ENCODE results near the gene KAT2B. TPM values are rescaled to one million over a fixed set of nuclear protein-coding genes. Genes with fewer than 3 reads are reported as not detected.

Gene KAT2B
- total RNA-seq, 1 experiment from 2014 or later: 9.8 TPM

- CTCF ChIA-PET: no interaction called here
- no peaks in the 10 kb centered on the region for H3K27me3 ChIP-seq (replicated peaks; ENCODE audit: control insufficient read depth, insufficient read depth, low read length)
- no peak for TF ChIP-seq CTCF (IDR thresholded peaks at IDR 0.05; ENCODE audit: insufficient read depth in 1 of 2, low read depth in 1 of 2, low read length in 1 of 2, severe bottlenecking in 1 of 2, unreplicated experiment in 1 of 2)
- H3K4me3 Mint-ChIP-seq (ENCODE audit: unreplicated experiment): no peak overlapping the region
- H3K27ac Mint-ChIP-seq (ENCODE audit: unreplicated experiment): no peak overlapping the region
- H3K4me3 ChIP-seq (ENCODE audit: low read depth, low read length): no peak overlapping the region
- BruUV-seq (replicated peaks): no TSS peak
- no peaks in the 10 kb centered on the region for H3K9me3 ChIP-seq
- no peaks in the 10 kb centered on the region for H3K36me3 ChIP-seq (ENCODE audit: control insufficient read depth, insufficient read depth, low read length)
- H3K4me1 Mint-ChIP-seq (ENCODE audit: low read depth, unreplicated experiment): no peaks in the 10 kb centered on the region
- intact Hi-C loops (cut with micrococcal nuclease; ENCODE audit: unreplicated experiment): no loop called here
- DNase-seq: no peak
- H3K36me3 Mint-ChIP-seq (ENCODE audit: insufficient read depth, unreplicated experiment): no peaks in the 10 kb centered on the region
- no peaks in the 10 kb centered on the region for H3K27me3 Mint-ChIP-seq (ENCODE audit: insufficient read depth, unreplicated experiment)
- no peaks in the 10 kb centered on the region for H3K9me3 Mint-ChIP-seq (ENCODE audit: unreplicated experiment)
- POLR2A ChIA-PET: no interaction called here
- no peaks in the 10 kb centered on the region for H3K4me1 ChIP-seq
Measured at GRCh38 chr3:20083953-20084352, 43.7 kb downstream of the KAT2B start.

GRCh38 chr3:20091331-20092047 is 51.2 kb downstream of the KAT2B start:
- Mint-ChIP-seq H3K4me3 (ENCODE audit: unreplicated experiment) (no peak overlapping the region), H3K27me3 (ENCODE audit: insufficient read depth, unreplicated experiment) (no peaks in the 10 kb centered on the region), H3K9me3 (ENCODE audit: unreplicated experiment) (no peaks in the 10 kb centered on the region), H3K4me1 (ENCODE audit: low read depth, unreplicated experiment) (peaks cover 8% of the 10 kb centered on the region), H3K36me3 (ENCODE audit: insufficient read depth, unreplicated experiment) (no peaks in the 10 kb centered on the region), H3K27ac (ENCODE audit: unreplicated experiment) (no peak overlapping the region)
- no peak for DNase-seq
- H3K27me3 ChIP-seq (replicated peaks; ENCODE audit: control insufficient read depth, insufficient read depth, low read length): no peaks in the 10 kb centered on the region
- ChIA-PET POLR2A (no interaction called here), CTCF (no interaction called here)
- H3K4me1 ChIP-seq: no peaks in the 10 kb centered on the region
- BruUV-seq (replicated peaks): no TSS peak
- H3K36me3 ChIP-seq (ENCODE audit: control insufficient read depth, insufficient read depth, low read length): no peaks in the 10 kb centered on the region
- H3K4me3 ChIP-seq (ENCODE audit: low read depth, low read length): no peak overlapping the region
- TF ChIP-seq CTCF (IDR thresholded peaks at IDR 0.05; ENCODE audit: insufficient read depth in 1 of 2, low read depth in 1 of 2, low read length in 1 of 2, severe bottlenecking in 1 of 2, unreplicated experiment in 1 of 2): no peak
- intact Hi-C loops (cut with micrococcal nuclease; ENCODE audit: unreplicated experiment): no loop called here
- H3K9me3 ChIP-seq: no peaks in the 10 kb centered on the region

GRCh38 chr3:20095470-20095869 is 55.2 kb downstream of the KAT2B start:
- Mint-ChIP-seq H3K9me3 (ENCODE audit: unreplicated experiment) (no peaks in the 10 kb centered on the region), H3K27ac (ENCODE audit: unreplicated experiment) (no peak overlapping the region), H3K4me1 (ENCODE audit: low read depth, unreplicated experiment) (peaks cover 8% of the 10 kb centered on the region), H3K36me3 (ENCODE audit: insufficient read depth, unreplicated experiment) (no peaks in the 10 kb centered on the region), H3K4me3 (ENCODE audit: unreplicated experiment) (no peak overlapping the region), H3K27me3 (ENCODE audit: insufficient read depth, unreplicated experiment) (no peaks in the 10 kb centered on the region)
- POLR2A ChIA-PET: no interaction called here
- Histone ChIP-seq H3K36me3 (ENCODE audit: control insufficient read depth, insufficient read depth, low read length) (no peaks in the 10 kb centered on the region), H3K4me3 (ENCODE audit: low read depth, low read length) (no peak overlapping the region), H3K9me3 (no peaks in the 10 kb centered on the region), H3K4me1 (no peaks in the 10 kb centered on the region), H3K27me3 (replicated peaks; ENCODE audit: control insufficient read depth, insufficient read depth, low read length) (no peaks in the 10 kb centered on the region)
- CTCF ChIA-PET: no interaction called here
- no peak for DNase-seq
- no peak for TF ChIP-seq CTCF (IDR thresholded peaks at IDR 0.05; ENCODE audit: insufficient read depth in 1 of 2, low read depth in 1 of 2, low read length in 1 of 2, severe bottlenecking in 1 of 2, unreplicated experiment in 1 of 2)
- no TSS peak for BruUV-seq (replicated peaks)
- intact Hi-C loops (cut with micrococcal nuclease; ENCODE audit: unreplicated experiment): no loop called here

Measured in Caco-2 (cell line).